Ovary (tissue), 3 donors: ENCODE measurements around the gene EMC8.

Experiments
- POLR2A ChIP-seq: fragments of 450-650 bp; IDR thresholded peaks from one replicate; pipeline ENCODE4 v1.6.1; 2017; ENCODE audit warnings: antibody characterized with exemption, mild to moderate bottlenecking, moderate library complexity
- TF ChIP-seq, protein P1 (sequence below), 3 donors: fragments of 450-650 bp in 2 of 3; fragments of 200-600 bp in 1 of 3; IDR thresholded peaks; one replicate each; pipeline versions ENCODE4 v1.5.1 to v1.8.0; 2016 to 2022; ENCODE audit warnings: antibody characterized with exemption in 3 of 3, mild to moderate bottlenecking in 1 of 3
- donor health status: DM: no; HTN: no; CAD: no.

DNA sequence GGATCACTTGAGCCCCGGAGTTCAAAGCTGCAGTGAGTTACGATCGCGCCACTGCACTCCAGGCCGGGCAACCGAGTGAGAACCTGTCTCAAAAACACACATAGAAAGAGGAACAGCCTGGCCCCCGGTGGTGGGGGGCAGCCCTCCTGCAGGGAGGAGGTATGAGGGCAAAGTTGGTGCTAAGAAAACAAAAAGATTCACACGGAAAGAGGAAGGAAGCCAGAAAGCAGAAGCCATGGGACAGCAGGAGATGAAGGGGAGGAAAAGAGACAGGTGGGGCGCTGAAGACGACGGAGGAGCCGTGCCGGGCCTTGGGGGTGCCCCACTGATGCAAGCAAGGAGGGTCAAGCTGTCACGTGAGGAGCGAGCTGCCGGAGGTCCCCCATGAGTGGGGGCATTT is 40.2 kb downstream of the EMC8 start:
- TF ChIP-seq, protein P1, sequence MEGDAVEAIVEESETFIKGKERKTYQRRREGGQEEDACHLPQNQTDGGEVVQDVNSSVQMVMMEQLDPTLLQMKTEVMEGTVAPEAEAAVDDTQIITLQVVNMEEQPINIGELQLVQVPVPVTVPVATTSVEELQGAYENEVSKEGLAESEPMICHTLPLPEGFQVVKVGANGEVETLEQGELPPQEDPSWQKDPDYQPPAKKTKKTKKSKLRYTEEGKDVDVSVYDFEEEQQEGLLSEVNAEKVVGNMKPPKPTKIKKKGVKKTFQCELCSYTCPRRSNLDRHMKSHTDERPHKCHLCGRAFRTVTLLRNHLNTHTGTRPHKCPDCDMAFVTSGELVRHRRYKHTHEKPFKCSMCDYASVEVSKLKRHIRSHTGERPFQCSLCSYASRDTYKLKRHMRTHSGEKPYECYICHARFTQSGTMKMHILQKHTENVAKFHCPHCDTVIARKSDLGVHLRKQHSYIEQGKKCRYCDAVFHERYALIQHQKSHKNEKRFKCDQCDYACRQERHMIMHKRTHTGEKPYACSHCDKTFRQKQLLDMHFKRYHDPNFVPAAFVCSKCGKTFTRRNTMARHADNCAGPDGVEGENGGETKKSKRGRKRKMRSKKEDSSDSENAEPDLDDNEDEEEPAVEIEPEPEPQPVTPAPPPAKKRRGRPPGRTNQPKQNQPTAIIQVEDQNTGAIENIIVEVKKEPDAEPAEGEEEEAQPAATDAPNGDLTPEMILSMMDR (IDR thresholded peaks at IDR 0.05): no peak
- no peak for TF ChIP-seq POLR2A
